Neural crest cell (in vitro differentiated cells): ENCODE measurements around the gene TMOD2. TPM values are rescaled to one million over a fixed set of nuclear protein-coding genes. Genes with fewer than 3 reads are reported as not detected.

ENCODE experiments used
- DNase-seq: peaks from one replicate; pipeline ENCODE4 v3.0.0; 2021; ENCODE audit warnings: low read depth, mixed read lengths, low spot score
- H3K27ac Mint-ChIP-seq: one replicate; pipeline ENCODE4 v1.8.0; 2021; ENCODE audit warnings: mild to moderate bottlenecking, mixed read lengths; ENCODE audit not compliant: unreplicated experiment
- H3K27me3 Mint-ChIP-seq: 2 replicates; pipeline ENCODE4 v1.8.0; 2021; ENCODE audit warnings: low read depth, mild to moderate bottlenecking, mixed read lengths
- H3K36me3 Mint-ChIP-seq: 2 replicates; pipeline ENCODE4 v1.8.0; 2021; ENCODE audit warnings: low read depth, mild to moderate bottlenecking, mixed read lengths
- H3K4me1 Mint-ChIP-seq: 2 replicates; pipeline ENCODE4 v1.8.0; 2021; ENCODE audit warnings: mixed read lengths
- H3K4me3 Mint-ChIP-seq: one replicate; pipeline ENCODE4 v1.8.0; 2021; ENCODE audit warnings: mild to moderate bottlenecking, mixed read lengths
- H3K9me3 Mint-ChIP-seq: 2 replicates; pipeline ENCODE4 v1.8.0; 2021; ENCODE audit warnings: mixed read lengths
- CTCF ChIP-seq: fragments of 200-600 bp; sonication (generic); conservative IDR thresholded peaks from 2 replicates; pipeline ENCODE4 v1.5.0; 2021; ENCODE audit warnings: antibody characterized with exemption, mild to moderate bottlenecking
- total RNA-seq: library from RNA; stranded (reverse); gene quantifications from 2 replicates; pipeline ENCODE4 v1.2.1, GENCODE V29; 2021

TMOD2 gene
- total RNA-seq, 1 donor from 2014 or later, result 17.4 TPM

GRCh38 chr15:51756482-51756881 lies 5.1 kb downstream of the TMOD2 start:
- H3K27ac Mint-ChIP-seq, result no peak overlapping the region
- no peak for TF ChIP-seq CTCF
- H3K27me3 Mint-ChIP-seq, result peaks cover 22% of the 10 kb centered on the region
- peaks cover 28% of the 10 kb centered on the region for H3K4me1 Mint-ChIP-seq
- DNase-seq, result no peak
- no peak overlapping the region for H3K4me3 Mint-ChIP-seq
- H3K36me3 Mint-ChIP-seq, result peaks cover 4% of the 10 kb centered on the region
- no peaks in the 10 kb centered on the region for H3K9me3 Mint-ChIP-seq

- no peak overlapping the region for H3K27ac Mint-ChIP-seq
- TF ChIP-seq CTCF, result no peak
- H3K4me1 Mint-ChIP-seq, result peaks cover 23% of the 10 kb centered on the region
- H3K4me3 Mint-ChIP-seq, result peak overlapping the region; percentile 50
- peaks cover 4% of the 10 kb centered on the region for H3K36me3 Mint-ChIP-seq
- DNase-seq, result no peak
- H3K27me3 Mint-ChIP-seq, result peaks cover 15% of the 10 kb centered on the region
- H3K9me3 Mint-ChIP-seq, result no peaks in the 10 kb centered on the region
Measured at GRCh38 chr15:51757450-51757849, 6.1 kb downstream of the TMOD2 start.

GRCh38 chr15:51758645-51759044 lies 7.2 kb downstream of the TMOD2 start:
- Mint-ChIP-seq H3K4me1 (peaks cover 11% of the 10 kb centered on the region), H3K27ac (no peak overlapping the region), H3K36me3 (peaks cover 4% of the 10 kb centered on the region), H3K9me3 (no peaks in the 10 kb centered on the region), H3K4me3 (no peak overlapping the region), H3K27me3 (peaks cover 5% of the 10 kb centered on the region)
- TF ChIP-seq CTCF, result no peak
- no peak for DNase-seq

- H3K27ac Mint-ChIP-seq, result no peak overlapping the region
- H3K36me3 Mint-ChIP-seq, result peaks cover 4% of the 10 kb centered on the region
- no peak for DNase-seq
- H3K4me3 Mint-ChIP-seq, result no peak overlapping the region
- TF ChIP-seq CTCF, result no peak
- H3K27me3 Mint-ChIP-seq, result no peaks in the 10 kb centered on the region
- no peaks in the 10 kb centered on the region for H3K9me3 Mint-ChIP-seq
- peaks cover 17% of the 10 kb centered on the region for H3K4me1 Mint-ChIP-seq
Measured at GRCh38 chr15:51759557-51760070, 8.2 kb downstream of the TMOD2 start.

- Mint-ChIP-seq H3K9me3 (no peaks in the 10 kb centered on the region), H3K4me3 (no peak overlapping the region), H3K27me3 (no peaks in the 10 kb centered on the region), H3K36me3 (peaks cover 4% of the 10 kb centered on the region), H3K4me1 (peaks cover 27% of the 10 kb centered on the region), H3K27ac (no peak overlapping the region)
- TF ChIP-seq CTCF, result no peak
- DNase-seq, result no peak
Measured at GRCh38 chr15:51760805-51761204, 9.4 kb downstream of the TMOD2 start.
